ENCODE data around the gene HARS2.

- no peak for TF ChIP-seq ZNF274 (IDR thresholded peaks at IDR 0.05; ENCODE audit: low read depth, low read length)
- no peak for TF ChIP-seq YY1 (IDR thresholded peaks at IDR 0.05; ENCODE audit: insufficient read depth, insufficient read length)
Observed at GRCh38 chr5:140664030-140664358, 27.3 kb upstream of the HARS2 start.

All from NT2/D1 (cell line).